ENCODE measurements around the gene GRIN2A.

The GRIN2A gene

GRCh38 chr16:10022098-10022497 is 160.1 kb downstream of the GRIN2A start:
- Histone ChIP-seq H3K9ac (ENCODE audit: low read length) (no peak overlapping the region), H3K27me3 (ENCODE audit: control insufficient read depth in 1 of 2, insufficient read depth in 2 of 2, low read length in 2 of 2) (no peaks in the 10 kb centered on the region), H3K4me1 (ENCODE audit: insufficient read depth, low read length) (no peaks in the 10 kb centered on the region), H3K27ac (ENCODE audit: low read depth, low read length) (no peak overlapping the region), H3K4me3 (ENCODE audit: low read depth in 1 of 2, low read length in 2 of 2) (no peak overlapping the region), H3K9me3 (ENCODE audit: low read length) (no peaks in the 10 kb centered on the region), H3K36me3 (ENCODE audit: insufficient read depth, low read length) (no peaks in the 10 kb centered on the region)

GRCh38 chr16:10020866-10021265 is 161.4 kb downstream of the GRIN2A start:
- Histone ChIP-seq H3K36me3 (ENCODE audit: insufficient read depth, low read length) (no peaks in the 10 kb centered on the region), H3K9ac (ENCODE audit: low read length) (no peak overlapping the region), H3K9me3 (ENCODE audit: low read length) (no peaks in the 10 kb centered on the region), H3K4me3 (ENCODE audit: low read depth in 1 of 2, low read length in 2 of 2) (no peak overlapping the region), H3K27ac (ENCODE audit: low read depth, low read length) (no peak overlapping the region), H3K4me1 (ENCODE audit: insufficient read depth, low read length) (no peaks in the 10 kb centered on the region), H3K27me3 (ENCODE audit: control insufficient read depth in 1 of 2, insufficient read depth in 2 of 2, low read length in 2 of 2) (no peaks in the 10 kb centered on the region)

GRCh38 chr16:10016752-10017151 is 165.5 kb downstream of the GRIN2A start:
- no peaks in the 10 kb centered on the region for H3K9me3 ChIP-seq (ENCODE audit: low read length)
- no peaks in the 10 kb centered on the region for H3K36me3 ChIP-seq (ENCODE audit: insufficient read depth, low read length)
- H3K4me3 ChIP-seq (ENCODE audit: low read depth in 1 of 2, low read length in 2 of 2), result no peak overlapping the region
- no peaks in the 10 kb centered on the region for H3K27me3 ChIP-seq (ENCODE audit: control insufficient read depth in 1 of 2, insufficient read depth in 2 of 2, low read length in 2 of 2)
- no peaks in the 10 kb centered on the region for H3K4me1 ChIP-seq (ENCODE audit: insufficient read depth, low read length)
- no peak overlapping the region for H3K27ac ChIP-seq (ENCODE audit: low read depth, low read length)
- no peak overlapping the region for H3K9ac ChIP-seq (ENCODE audit: low read length)

GRCh38 chr16:10015397-10015796 is 166.8 kb downstream of the GRIN2A start:
- H3K9ac ChIP-seq (ENCODE audit: low read length), result no peak overlapping the region
- no peaks in the 10 kb centered on the region for H3K36me3 ChIP-seq (ENCODE audit: insufficient read depth, low read length)
- no peaks in the 10 kb centered on the region for H3K27me3 ChIP-seq (ENCODE audit: control insufficient read depth in 1 of 2, insufficient read depth in 2 of 2, low read length in 2 of 2)
- H3K9me3 ChIP-seq (ENCODE audit: low read length), result no peaks in the 10 kb centered on the region
- no peaks in the 10 kb centered on the region for H3K4me1 ChIP-seq (ENCODE audit: insufficient read depth, low read length)
- H3K4me3 ChIP-seq (ENCODE audit: low read depth in 1 of 2, low read length in 2 of 2), result no peak overlapping the region
- no peak overlapping the region for H3K27ac ChIP-seq (ENCODE audit: low read depth, low read length)

- no peak overlapping the region for H3K9ac ChIP-seq (ENCODE audit: low read length)
These were observed 168.5 kb downstream of the GRIN2A start for GRCh38 chr16:10013774-10014173.

GRCh38 chr16:10013364-10013763 is 168.9 kb downstream of the GRIN2A start:
- Histone ChIP-seq H3K4me1 (ENCODE audit: insufficient read depth, low read length) (no peaks in the 10 kb centered on the region), H3K27ac (ENCODE audit: low read depth, low read length) (no peak overlapping the region), H3K9ac (ENCODE audit: low read length) (no peak overlapping the region)

More at GRCh38 chr16:10013774-10014173, 168.5 kb downstream of the GRIN2A start:
- H3K4me3 ChIP-seq (ENCODE audit: low read depth in 1 of 2, low read length in 2 of 2), result no peak overlapping the region
- H3K27ac ChIP-seq (ENCODE audit: low read depth, low read length), result no peak overlapping the region
- no peaks in the 10 kb centered on the region for H3K36me3 ChIP-seq (ENCODE audit: insufficient read depth, low read length)
- no peaks in the 10 kb centered on the region for H3K9me3 ChIP-seq (ENCODE audit: low read length)
- H3K27me3 ChIP-seq (ENCODE audit: control insufficient read depth in 1 of 2, insufficient read depth in 2 of 2, low read length in 2 of 2), result no peaks in the 10 kb centered on the region
- H3K4me1 ChIP-seq (ENCODE audit: insufficient read depth, low read length), result no peaks in the 10 kb centered on the region

GRCh38 chr16:10009684-10010083 is 172.5 kb downstream of the GRIN2A start:
- no peaks in the 10 kb centered on the region for H3K27me3 ChIP-seq (ENCODE audit: control insufficient read depth in 1 of 2, insufficient read depth in 2 of 2, low read length in 2 of 2)
- H3K27ac ChIP-seq (ENCODE audit: low read depth, low read length), result no peak overlapping the region
- no peak overlapping the region for H3K4me3 ChIP-seq (ENCODE audit: low read depth in 1 of 2, low read length in 2 of 2)
- no peaks in the 10 kb centered on the region for H3K36me3 ChIP-seq (ENCODE audit: insufficient read depth, low read length)
- no peaks in the 10 kb centered on the region for H3K4me1 ChIP-seq (ENCODE audit: insufficient read depth, low read length)
- no peaks in the 10 kb centered on the region for H3K9me3 ChIP-seq (ENCODE audit: low read length)
- H3K9ac ChIP-seq (ENCODE audit: low read length), result no peak overlapping the region

More at GRCh38 chr16:10013364-10013763, 168.9 kb downstream of the GRIN2A start:
- no peaks in the 10 kb centered on the region for H3K36me3 ChIP-seq (ENCODE audit: insufficient read depth, low read length)
- no peaks in the 10 kb centered on the region for H3K9me3 ChIP-seq (ENCODE audit: low read length)
- H3K4me3 ChIP-seq (ENCODE audit: low read depth in 1 of 2, low read length in 2 of 2), result no peak overlapping the region
- no peaks in the 10 kb centered on the region for H3K27me3 ChIP-seq (ENCODE audit: control insufficient read depth in 1 of 2, insufficient read depth in 2 of 2, low read length in 2 of 2)

- Histone ChIP-seq H3K27me3 (ENCODE audit: control insufficient read depth in 1 of 2, insufficient read depth in 2 of 2, low read length in 2 of 2) (no peaks in the 10 kb centered on the region), H3K9me3 (ENCODE audit: low read length) (no peaks in the 10 kb centered on the region), H3K27ac (ENCODE audit: low read depth, low read length) (no peak overlapping the region), H3K4me1 (ENCODE audit: insufficient read depth, low read length) (no peaks in the 10 kb centered on the region), H3K9ac (ENCODE audit: low read length) (no peak overlapping the region), H3K36me3 (ENCODE audit: insufficient read depth, low read length) (no peaks in the 10 kb centered on the region), H3K4me3 (ENCODE audit: low read depth in 1 of 2, low read length in 2 of 2) (no peak overlapping the region)
These were observed 178.7 kb downstream of the GRIN2A start for GRCh38 chr16:10003486-10003885.

- H3K27ac ChIP-seq (ENCODE audit: low read depth, low read length), result no peak overlapping the region
- H3K27me3 ChIP-seq (ENCODE audit: control insufficient read depth in 1 of 2, insufficient read depth in 2 of 2, low read length in 2 of 2), result no peaks in the 10 kb centered on the region
- no peak overlapping the region for H3K9ac ChIP-seq (ENCODE audit: low read length)
- H3K4me1 ChIP-seq (ENCODE audit: insufficient read depth, low read length), result no peaks in the 10 kb centered on the region
- H3K9me3 ChIP-seq (ENCODE audit: low read length), result no peaks in the 10 kb centered on the region
- no peak overlapping the region for H3K4me3 ChIP-seq (ENCODE audit: low read depth in 1 of 2, low read length in 2 of 2)
- no peaks in the 10 kb centered on the region for H3K36me3 ChIP-seq (ENCODE audit: insufficient read depth, low read length)
These were observed 180.9 kb downstream of the GRIN2A start for GRCh38 chr16:10001258-10001775.

- Histone ChIP-seq H3K27me3 (ENCODE audit: control insufficient read depth in 1 of 2, insufficient read depth in 2 of 2, low read length in 2 of 2) (no peaks in the 10 kb centered on the region), H3K4me3 (ENCODE audit: low read depth in 1 of 2, low read length in 2 of 2) (no peak overlapping the region), H3K9ac (ENCODE audit: low read length) (no peak overlapping the region), H3K27ac (ENCODE audit: low read depth, low read length) (no peak overlapping the region), H3K4me1 (ENCODE audit: insufficient read depth, low read length) (no peaks in the 10 kb centered on the region), H3K9me3 (ENCODE audit: low read length) (no peaks in the 10 kb centered on the region), H3K36me3 (ENCODE audit: insufficient read depth, low read length) (no peaks in the 10 kb centered on the region)
These were observed 186.0 kb downstream of the GRIN2A start for GRCh38 chr16:9996221-9996620.

GRCh38 chr16:9992441-9992840 is 189.8 kb downstream of the GRIN2A start:
- Histone ChIP-seq H3K4me3 (ENCODE audit: low read depth in 1 of 2, low read length in 2 of 2) (no peak overlapping the region), H3K36me3 (ENCODE audit: insufficient read depth, low read length) (no peaks in the 10 kb centered on the region), H3K4me1 (ENCODE audit: insufficient read depth, low read length) (no peaks in the 10 kb centered on the region), H3K9ac (ENCODE audit: low read length) (no peak overlapping the region), H3K27me3 (ENCODE audit: control insufficient read depth in 1 of 2, insufficient read depth in 2 of 2, low read length in 2 of 2) (no peaks in the 10 kb centered on the region), H3K9me3 (ENCODE audit: low read length) (no peaks in the 10 kb centered on the region), H3K27ac (ENCODE audit: low read depth, low read length) (no peak overlapping the region)

- Histone ChIP-seq H3K9me3 (ENCODE audit: low read length) (no peaks in the 10 kb centered on the region), H3K27me3 (ENCODE audit: control insufficient read depth in 1 of 2, insufficient read depth in 2 of 2, low read length in 2 of 2) (no peaks in the 10 kb centered on the region), H3K4me1 (ENCODE audit: insufficient read depth, low read length) (no peaks in the 10 kb centered on the region), H3K9ac (ENCODE audit: low read length) (no peak overlapping the region), H3K36me3 (ENCODE audit: insufficient read depth, low read length) (no peaks in the 10 kb centered on the region), H3K27ac (ENCODE audit: low read depth, low read length) (no peak overlapping the region), H3K4me3 (ENCODE audit: low read depth in 1 of 2, low read length in 2 of 2) (no peak overlapping the region)
These were observed 201.2 kb downstream of the GRIN2A start for GRCh38 chr16:9980981-9981380.
